NCI-H2227 (cell line): Measurements from ENCODE around the gene TMCO6.
A peak's percentile ranks its signal among the peaks of the same experiment; 100 is the strongest.
"Not testable (repeated sequence)": the region's sequence is repeated elsewhere in the genome, so short reads cannot be mapped to it uniquely, and the experiment has no call there.

Experiments used
- DNase-seq: peaks from one replicate; lab custom pipeline; 2025; ENCODE audit not compliant: unreplicated experiment; lab: John Stamatoyannopoulos, UW

Gene TMCO6

DNA sequence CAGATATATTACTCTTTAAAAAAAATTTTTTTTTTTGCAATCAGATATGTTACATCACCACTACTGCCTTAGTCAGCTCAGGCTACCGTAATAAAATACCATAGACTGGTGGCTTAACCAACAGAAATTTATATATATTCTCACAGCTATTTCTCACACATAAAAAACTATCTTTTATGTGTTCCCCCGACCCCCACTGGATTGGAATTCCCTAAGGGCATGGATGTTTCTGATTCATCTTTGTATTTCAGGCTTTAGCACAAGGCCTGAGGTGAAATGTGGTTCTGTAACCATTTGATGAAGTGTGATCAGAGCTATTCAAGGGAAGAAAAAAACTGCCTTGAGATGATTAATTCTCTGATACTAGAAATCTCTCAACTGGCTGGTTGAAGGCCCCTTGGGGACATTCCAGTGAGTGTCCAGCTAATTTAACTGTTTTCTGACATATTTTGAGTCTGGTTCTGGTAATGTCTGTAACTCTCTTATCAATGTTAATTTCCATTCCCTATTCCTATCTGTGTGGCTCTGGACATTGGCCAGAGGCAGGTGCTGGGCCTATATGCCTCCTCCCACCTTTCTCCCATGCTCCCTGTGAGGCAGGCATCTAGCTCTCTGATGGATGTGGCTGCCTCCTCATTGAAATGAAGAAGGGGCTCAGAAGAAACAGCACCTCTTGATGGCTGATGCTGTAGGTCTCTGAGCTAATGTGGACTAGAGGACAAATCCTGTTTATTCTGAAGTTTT lies 8.8 kb upstream of the TMCO6 start:
- DNase-seq, result no peak

DNA sequence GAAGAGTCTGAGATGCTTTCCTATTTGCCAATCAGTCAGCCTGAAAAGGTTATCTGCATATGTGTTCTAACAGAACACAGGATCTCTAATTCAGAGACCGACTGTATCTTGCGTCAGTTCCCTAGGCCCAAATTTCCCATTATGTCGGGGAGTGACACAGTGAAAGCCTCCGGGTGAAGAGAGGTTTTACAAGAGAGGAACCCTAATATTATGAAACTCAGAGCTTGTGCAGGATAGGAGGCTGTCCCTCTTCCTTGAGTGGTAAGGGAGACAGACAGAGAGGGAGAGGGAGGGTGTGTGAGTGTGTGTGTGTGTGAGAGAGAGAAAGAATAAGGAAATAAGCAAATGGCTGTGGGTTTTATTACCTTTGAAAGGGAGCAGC lies 8.2 kb upstream of the TMCO6 start:
- no peak for DNase-seq

DNA sequence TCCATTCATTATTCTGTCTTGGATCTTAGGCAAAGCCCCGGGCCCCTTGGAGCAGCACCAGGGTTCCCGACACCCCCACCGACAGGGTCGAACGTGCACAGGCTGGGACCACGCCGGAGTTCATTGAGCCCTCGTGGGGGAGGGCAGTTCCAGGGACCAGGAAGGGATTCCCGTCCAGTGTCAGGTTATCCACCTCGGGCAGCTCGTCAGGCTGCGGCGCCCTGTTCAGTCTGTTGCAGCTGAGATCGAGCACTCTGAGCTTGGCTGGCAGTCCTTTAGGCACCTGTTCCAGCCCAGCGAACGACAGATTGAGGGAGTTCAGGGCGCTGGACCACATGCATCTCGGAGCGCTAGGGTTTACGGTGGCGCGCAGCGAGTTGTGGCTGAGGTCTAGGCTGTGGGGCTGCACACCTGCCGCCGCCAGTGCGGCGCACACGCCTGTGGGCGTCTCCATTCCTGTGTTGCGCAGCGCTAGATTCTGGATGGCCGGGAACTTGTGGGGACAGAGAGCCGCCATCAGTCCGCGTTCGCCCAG lies 7.4 kb upstream of the TMCO6 start:
- DNase-seq, result peak; percentile 47

DNA sequence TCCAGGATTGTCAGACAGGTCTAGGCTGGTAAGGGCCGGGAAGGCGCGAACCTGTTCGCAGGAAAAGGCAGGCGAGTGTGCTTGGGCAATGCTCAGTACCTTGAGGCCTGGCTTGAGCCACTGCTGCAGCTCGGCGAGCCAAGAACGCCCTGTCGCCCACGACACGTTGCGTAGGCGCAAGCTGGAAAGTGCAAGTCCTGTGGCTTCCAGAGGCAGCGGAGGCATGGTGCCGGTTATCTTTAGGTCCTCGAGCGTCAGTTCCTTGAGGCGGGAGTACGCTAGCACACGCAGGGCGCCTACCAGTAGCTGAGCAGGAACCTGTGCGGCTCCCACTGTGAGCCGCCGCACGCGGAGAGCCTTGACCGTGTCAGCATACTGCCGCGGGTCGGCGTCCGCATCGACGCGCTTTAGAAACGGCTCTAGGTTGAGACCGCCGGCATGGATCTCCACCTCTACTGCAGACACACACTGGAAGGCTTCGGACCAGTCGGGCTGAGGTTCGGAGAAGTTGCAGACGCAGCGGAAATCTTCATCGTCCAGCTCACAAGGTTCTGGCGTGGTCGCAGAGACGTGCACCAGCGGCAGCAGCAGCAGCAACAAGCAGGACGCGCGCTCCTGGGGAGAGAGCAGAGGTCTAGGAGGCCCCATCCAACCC lies 6.8 kb upstream of the TMCO6 start:
- DNase-seq, result peak; percentile 47

DNA sequence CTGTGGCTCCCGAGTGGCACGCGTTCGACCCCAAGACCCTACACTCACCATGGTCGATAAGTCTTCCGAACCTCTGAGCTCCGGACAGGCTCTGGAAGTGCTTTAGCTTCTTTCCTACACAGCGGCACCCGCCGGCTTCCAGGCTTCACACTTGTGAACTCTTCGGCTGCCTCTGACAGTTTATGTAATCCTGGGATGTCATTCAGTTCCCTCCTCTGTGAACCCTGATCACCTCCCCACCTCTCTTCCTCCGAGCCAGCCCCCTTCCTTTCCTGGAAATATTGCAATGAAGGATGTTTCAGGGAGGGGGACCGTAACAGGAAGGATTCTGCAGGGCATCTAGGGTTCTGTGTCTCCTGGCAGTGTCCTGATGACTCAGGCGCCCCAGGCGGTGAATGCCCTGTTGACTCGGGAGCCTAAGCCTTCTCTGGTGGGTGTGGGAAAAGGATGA lies 6.2 kb upstream of the TMCO6 start, which contains the start of gene CD14:
TSS of gene CD14 (minus strand) at position 155 of the 451 bp plus-strand sequence. CDS start at position 51, 104 bp downstream.
- DNase-seq, result no peak

DNA sequence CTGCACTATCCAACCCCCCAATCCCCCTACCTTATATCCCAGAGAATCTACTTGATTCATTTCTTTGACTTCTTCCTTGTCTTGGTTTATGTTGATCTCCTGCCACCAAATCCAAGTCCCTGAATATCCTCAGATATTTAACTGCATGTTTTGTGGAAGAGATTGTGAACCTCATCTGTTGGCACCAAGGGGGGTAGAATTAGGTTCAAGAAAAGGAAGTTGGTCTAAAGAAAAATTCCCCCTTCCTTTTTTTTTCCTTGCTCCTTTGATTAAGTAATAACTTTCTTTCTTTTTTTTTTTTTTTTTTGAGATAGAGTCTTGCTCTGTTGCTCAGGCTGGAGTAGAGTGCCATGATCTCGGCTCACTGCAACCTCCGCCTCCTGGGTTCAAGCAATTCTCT lies 5.8 kb upstream of the TMCO6 start:
- DNase-seq, result no peak

DNA sequence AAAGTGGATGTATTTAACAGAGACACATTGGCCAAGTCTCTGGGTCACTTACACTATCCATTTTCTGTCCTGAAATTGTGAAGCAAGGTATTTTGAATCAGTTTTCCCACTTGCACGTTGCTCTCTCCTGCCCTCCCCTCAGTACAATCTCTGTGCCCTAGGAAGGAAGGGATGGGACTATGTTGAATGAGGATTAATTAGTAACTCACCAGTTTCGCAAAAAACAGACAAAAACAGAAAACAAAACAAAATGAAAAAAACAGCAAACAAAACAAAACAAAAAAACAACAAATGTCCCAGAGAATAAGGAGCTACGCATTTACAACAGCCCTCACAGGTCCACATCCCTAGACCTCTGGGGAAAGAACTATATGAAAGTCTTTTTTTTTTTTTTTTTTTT lies 5.1 kb upstream of the TMCO6 start:
- DNase-seq, result no peak

DNA sequence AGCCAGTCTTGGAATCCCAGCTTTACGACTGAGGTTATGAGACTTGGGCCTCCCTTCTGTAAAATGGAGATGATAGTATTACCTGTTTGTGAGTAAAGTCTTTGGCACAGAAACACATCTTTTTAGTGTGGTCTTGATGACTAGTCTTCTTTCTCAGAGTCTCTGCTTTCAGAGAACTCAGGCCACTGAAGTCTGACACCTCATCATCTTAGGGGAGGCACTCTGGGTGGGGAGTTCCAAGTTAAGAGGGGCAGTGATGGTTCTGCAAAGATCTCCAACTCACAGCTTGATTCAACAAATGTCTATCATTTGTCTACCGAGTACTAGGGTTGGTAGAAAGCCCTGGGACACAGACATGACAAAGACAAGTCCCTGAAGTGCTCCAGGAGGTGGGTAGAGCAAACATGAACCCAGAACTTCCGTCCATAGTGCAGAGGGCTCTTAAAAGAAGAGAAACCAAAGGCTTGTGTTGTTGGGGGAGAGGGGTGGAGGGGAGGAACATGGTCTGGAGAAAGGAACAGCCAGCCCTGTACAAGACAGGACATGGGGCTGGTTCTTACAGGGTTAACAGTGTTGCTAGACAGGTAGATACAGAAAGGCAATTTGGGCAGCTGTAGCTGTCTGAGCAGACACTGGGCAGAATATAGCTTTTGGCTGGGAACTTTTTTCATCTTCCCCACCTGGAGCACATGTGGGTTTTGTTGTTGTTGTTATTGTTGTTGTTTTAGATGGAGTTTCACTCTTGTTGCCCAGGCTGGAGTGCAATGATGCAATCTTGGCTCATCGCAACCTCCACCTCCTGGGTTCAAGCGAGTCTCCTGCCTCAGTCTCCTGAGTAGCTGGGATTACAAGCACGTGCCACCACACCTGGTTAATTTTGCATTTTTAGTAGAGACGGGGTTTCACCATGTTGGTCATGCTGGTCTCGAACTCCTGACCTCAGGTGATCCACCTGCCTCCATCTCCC lies 3.7 kb upstream of the TMCO6 start:
- no peak for DNase-seq

DNA sequence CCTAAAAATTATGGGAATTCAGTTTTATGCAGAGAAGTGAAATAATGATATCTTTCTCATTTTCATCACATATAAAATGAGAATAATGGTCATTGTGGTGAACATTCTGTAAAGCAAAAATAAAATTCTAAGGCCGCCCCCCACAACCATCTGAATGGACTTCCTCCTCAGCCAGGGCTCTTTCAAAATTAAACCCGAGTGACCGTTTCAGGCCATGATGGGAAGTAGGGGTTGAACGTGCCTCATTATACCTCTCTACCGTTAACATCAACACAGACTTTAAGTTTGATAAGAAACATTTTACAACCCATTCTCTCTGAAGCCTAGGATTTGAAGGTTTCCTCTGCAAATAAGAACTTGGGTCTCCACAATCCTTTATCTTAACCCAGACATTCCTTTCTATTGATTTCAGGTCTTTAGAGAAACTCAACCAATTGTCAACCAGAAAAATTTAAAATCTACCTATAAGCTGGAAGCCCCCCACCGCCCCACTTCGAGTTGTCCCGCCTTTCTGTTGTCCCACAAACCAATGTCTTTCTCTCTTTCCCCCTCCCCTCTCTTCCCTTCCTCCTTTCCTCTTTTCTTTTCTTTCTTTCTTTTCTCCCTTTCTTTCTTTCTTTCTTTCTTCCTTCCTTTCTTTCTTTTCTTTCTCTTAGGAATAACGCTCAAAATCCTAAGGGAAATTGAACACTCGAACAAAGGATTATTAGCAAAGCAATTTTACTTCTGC lies 1.7 kb upstream of the TMCO6 start:
- DNase-seq, result no peak

DNA sequence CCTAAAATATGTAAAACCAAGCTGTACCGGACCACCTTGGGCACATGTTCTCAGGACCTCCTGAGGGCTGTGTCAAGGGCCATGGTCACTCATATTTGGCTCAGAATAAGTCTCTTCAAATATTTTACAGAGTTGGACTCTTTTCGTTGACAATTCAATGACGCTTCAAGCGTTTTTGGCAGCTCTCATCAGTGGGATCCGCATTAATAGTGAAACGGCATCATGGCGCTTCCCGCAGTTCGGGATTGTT lies 428 bp upstream of the TMCO6 start:
- not testable (repeated sequence) for DNase-seq

DNA sequence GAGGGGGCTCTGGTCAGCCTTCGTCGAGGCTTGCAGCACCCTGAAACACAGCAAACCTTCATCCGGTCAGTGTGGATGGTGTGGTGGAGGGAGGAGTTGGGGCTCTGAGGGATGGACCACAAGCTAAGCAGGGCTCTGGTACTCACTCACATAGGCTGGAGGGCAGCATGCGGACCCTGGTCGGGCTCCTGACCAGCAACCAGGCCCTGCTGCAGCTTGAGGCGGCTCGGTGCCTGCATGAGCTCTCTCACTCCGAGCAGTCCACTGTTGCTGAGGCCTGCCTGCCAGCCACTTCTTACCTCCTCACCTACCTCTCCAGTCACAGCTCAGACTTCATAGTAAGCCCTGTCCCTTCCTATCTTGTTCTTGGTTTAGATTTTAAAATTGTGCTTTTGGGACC lies 2.5 kb downstream of the TMCO6 start:
- no peak for DNase-seq

DNA sequence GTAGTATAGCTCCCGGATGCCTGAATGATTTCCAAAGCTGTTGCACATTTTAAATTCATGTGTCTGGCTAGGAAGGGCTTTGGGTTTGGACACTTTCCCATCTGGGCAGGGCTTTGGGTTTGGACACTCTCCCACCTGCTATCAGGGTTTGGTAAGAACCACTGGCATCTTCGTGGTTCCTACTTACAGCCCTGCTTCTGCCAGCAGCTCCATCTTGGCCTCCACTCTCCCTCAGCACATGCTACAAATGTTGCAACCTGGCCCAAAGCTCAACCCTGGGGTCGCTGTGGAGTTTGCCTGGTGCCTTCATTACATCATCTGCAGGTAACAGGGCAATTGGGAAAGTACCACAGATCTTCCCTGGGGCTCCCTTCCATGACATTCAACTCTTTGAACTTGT lies 3.5 kb downstream of the TMCO6 start:
- no peak for DNase-seq

DNA sequence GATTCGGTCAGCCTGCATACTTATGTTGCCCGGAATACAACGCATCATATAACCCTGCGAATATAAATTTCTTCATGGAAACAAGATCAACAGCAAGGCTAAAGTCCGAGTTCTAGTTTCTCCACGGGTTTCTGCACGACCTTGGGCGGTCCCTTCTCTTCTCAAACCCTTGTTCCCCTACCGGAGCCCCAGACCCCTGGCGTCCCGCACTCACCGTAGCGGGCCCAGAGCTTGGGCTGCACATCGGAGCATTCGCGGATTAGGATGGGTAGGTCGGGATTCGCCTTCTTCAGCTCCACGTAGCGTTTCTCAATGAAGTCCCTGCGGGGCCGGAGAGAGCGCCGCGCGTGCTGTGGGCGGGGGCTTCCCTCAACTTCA lies 7.8 kb downstream of the TMCO6 start:
- no peak for DNase-seq

DNA sequence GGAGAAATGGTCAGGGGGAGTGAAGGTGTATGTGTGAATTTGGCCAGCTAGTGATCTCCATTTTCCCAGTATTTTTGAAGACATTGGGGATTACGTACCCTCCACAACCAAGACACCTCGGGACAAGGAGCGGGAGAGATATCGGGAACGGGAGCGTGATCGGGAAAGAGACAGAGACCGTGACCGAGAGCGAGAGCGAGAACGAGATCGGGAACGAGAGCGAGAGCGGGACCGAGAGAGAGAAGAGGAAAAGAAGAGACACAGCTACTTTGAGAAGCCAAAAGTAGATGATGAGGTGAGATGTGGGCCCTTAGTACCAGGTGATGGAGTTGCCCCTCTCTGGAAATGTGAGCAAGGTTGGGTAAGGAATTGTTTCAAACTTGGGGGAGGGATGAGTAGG lies 19.6 kb downstream of the TMCO6 start:
- no peak for DNase-seq

DNA sequence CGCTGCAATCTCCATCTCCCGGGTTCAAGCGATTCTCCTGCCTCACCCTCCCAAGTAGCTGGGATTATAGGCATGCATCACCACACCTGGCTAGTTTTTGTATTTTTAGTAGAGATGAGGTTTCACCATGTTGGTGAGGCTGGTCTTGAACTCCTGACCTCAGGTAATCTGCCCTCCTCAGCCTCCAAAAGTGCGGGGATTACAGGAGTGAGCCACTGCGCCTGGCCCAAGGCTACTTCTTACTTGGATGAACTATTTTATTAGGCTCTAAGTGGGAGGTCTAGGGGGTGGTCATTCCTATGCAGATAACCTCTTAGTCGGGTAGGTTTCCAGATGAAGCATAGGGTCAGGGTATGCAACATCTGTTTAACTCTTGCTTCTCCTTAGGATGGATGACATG lies 21.1 kb downstream of the TMCO6 start:
- not testable (repeated sequence) for DNase-seq

DNA sequence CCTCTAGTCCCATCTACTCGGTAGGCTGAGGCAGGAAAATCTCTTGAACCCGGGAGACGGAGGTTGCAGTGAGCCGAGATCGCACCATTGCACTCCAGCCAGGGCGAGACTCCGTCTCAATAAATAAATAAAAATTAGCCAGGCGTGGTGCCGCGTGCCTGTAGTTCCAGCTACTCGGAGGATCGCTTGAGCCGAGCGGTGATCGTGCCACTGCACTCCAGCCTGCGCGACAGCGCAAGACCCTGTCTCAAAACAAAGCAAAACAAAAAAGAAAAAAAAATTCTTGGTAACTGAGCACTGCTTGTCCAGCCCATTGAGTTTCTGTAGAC lies 24.7 kb downstream of the TMCO6 start:
- no peak for DNase-seq

DNA sequence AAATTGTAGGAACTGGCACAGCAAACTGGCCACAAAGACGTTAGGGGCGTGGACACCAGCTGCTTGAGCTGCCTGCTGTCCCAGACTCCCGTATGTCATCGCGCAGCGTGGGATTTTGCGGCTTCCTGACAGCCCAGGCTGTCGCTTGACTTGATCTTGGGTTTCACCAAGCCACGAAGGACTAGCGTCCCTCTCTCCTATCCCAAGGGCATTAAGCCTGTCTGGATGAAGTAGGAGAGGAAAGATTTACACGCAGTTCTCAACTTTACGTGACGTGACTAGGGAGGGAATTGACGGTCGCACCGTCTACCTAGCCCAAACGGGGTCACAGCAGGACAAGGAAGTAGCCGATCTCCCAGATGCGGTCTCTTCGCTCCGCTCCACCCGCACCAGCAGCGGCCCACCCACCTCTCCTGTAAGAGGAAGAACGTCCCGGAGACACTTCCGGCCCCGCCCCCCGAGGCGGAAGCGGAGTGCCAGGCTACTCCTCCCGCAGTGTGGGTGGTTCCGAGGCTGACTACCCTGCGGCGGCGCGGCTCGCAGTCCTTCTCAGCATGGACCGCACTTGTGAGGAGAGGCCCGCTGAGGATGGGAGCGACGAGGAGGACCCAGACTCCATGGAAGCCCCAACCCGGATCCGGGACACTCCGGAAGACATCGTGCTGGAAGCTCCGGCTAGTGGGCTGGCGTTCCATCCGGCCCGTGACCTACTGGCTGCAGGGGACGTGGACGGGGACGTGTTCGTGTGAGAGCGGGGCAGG lies 25.3 kb downstream of the TMCO6 start, which contains the start of gene WDR55:
TSS of gene WDR55 (plus strand) at position 546 of the 761 bp plus-strand sequence. CDS start at position 555, 9 bp downstream.
- peak; percentile 94 for DNase-seq

DNA sequence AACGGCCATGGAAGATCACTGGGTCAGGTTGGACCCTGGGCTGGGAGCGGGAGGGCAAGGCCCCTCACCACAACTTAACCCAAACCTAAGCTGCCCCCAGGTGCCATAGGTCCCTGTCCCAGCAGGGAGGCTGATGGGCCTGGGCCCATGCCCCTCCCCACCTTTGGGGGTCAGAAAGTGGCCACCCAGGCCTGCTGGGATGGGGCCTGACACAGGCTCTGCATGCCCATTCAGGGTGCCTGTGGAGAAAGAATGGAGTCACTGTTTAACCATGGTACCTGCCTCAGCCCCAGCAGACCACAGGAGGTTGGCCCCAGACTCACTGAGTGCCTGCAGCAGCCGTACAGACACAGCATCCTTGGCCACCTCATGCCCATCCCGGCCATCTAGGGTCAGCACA lies 31.8 kb downstream of the TMCO6 start:
- not testable (repeated sequence) for DNase-seq

DNA sequence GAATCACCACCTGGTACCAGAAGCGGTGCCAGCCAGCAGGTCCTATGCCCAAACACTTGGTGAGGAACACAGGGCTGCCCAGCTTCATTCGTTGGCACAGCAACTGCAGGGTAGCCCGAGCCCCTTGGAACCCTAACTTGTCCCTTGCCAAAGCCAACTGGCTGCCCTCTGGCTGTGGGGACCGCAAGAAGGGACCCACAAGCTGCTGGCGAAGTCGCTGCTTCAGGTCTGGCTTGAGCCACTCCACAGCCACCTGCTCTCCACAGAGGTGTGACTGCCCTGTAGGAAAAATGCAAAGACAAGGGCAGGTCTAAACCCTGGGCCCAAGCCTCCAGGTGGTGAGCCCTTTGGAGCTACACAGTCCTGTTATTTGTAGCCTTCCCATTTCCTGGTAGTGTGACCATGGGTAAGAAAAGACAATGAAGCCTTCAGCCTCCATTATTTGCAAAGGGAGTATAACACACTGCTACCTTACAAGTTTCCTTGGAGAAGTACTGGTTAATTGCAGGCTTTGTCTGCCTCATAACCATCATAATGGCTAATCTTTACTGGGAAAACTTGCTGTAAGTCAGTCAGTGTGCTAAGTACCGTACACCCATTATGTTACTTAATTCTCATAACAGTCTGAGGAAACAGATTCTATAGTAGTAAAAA lies 32.3 kb downstream of the TMCO6 start:
- no peak for DNase-seq
